ENCODE results near the gene ANP32E.

Gene ANP32E

GRCh38 chr1:150235852-150236613, at the start of gene ANP32E (continued):
- TF ChIP-seq ZNF157 (tag by site-specific recombination; IDR thresholded peaks at IDR 0.05), result 0 out of 2 replicates have a peak, but pooled peaks have one; percentile 30
- 0 out of 2 replicates have a peak, but pooled peaks have one; percentile 20 for TF ChIP-seq SCRT2 (tag by site-specific recombination; IDR thresholded peaks at IDR 0.05)
- peak; percentile 63 for TF ChIP-seq ZBTB11 (tag by site-specific recombination; conservative IDR thresholded peaks at IDR 0.05; ENCODE audit: low read depth)
- peak; percentile 100 for TF ChIP-seq ZBTB26 (tag by site-specific recombination; optimal IDR thresholded peaks at IDR 0.05)
- peak; percentile 73 for TF ChIP-seq ZNF341 (tag by site-specific recombination; IDR thresholded peaks at IDR 0.05; ENCODE audit: low read depth)
- TF ChIP-seq PRDM1 (tag by site-specific recombination; IDR thresholded peaks at IDR 0.05), result peak; percentile 97
- peak; percentile 73 for TF ChIP-seq GLIS1 (tag by site-specific recombination; IDR thresholded peaks at IDR 0.05)
- peak; percentile 47 for TF ChIP-seq PRDM4 (tag by site-specific recombination; IDR thresholded peaks at IDR 0.05)
- TF ChIP-seq ZNF660 (tag by site-specific recombination; IDR thresholded peaks at IDR 0.05), result no peak
- no peak for TF ChIP-seq ZNF624 (tag by site-specific recombination; IDR thresholded peaks at IDR 0.05)
- TF ChIP-seq IKZF3 (tag by site-specific recombination; IDR thresholded peaks at IDR 0.05), result peak; percentile 52
- no peak for TF ChIP-seq ZNF654 (tag by site-specific recombination; IDR thresholded peaks at IDR 0.05; ENCODE audit: low read depth)
- peak; percentile 94; the same call in 1 of the 2 replicates for TF ChIP-seq REPIN1 (tag by site-specific recombination; IDR thresholded peaks at IDR 0.05; ENCODE audit: low read depth)
- TF ChIP-seq ZNF558 (tag by site-specific recombination; IDR thresholded peaks at IDR 0.05), result peak; percentile 55; the same call in 1 of the 2 replicates
- TF ChIP-seq PATZ1 (tag by site-specific recombination; IDR thresholded peaks at IDR 0.05), result peak; percentile 97
- TF ChIP-seq ZSCAN18 (tag by site-specific recombination; IDR thresholded peaks at IDR 0.05), result peak; percentile 98
- TF ChIP-seq SP7 (tag by site-specific recombination; IDR thresholded peaks at IDR 0.05), result peak; percentile 95
- TF ChIP-seq ZNF785 (tag by site-specific recombination; IDR thresholded peaks at IDR 0.05), result peak; percentile 87
- TF ChIP-seq ZFP69B (tag by site-specific recombination; IDR thresholded peaks at IDR 0.05), result peak; percentile 85; the same call in 1 of the 2 replicates
- TF ChIP-seq CTCF (tag by site-specific recombination; IDR thresholded peaks at IDR 0.05), result peak; percentile 71; the same call in 1 of the 2 replicates
- peak; percentile 89 for TF ChIP-seq KLF8 (tag by site-specific recombination; IDR thresholded peaks at IDR 0.05)

All from HEK293 (cell line).